ENCODE results near the gene OR51E2. TPM values are rescaled to one million over a fixed set of nuclear protein-coding genes. Genes with fewer than 3 reads are reported as not detected.

OR51E2 gene
- total and polyA plus RNA-seq, 2 experiments from 2014 or later, result 0.30 to 0.57 TPM

DNA sequence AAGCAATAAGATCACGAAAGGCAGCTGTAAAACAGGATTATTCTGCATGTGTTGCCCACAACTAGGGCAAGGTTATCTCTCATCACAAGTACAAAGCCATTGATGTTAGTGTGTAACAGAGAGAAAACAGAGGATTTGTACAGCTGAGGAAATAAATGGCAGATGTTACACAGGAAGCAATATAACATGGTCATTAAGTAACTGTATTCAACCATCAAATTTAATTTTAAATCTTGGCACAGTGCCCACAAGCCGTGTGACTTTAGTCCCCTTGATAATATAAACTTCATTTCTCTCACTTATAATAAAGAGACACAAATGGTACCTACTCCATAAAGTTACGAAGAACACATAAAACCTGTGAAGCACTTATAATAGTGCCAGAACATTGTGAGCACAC is 17.3 kb downstream of the OR51E2 start:
- 40% methylated on average over 3 of the region's 3 CpGs for WGBS (ENCODE audit: low lambda C conversion rate, missing lambda C conversion rate)
- no peaks in the 10 kb centered on the region for H3K9me2 ChIP-seq (replicated peaks; ENCODE audit: insufficient read depth)
- no peak for TF ChIP-seq EZH2 (IDR thresholded peaks at IDR 0.05; ENCODE audit: borderline replicate concordance)
- no peak for TF ChIP-seq EZH2phosphoT487 (IDR thresholded peaks at IDR 0.05; ENCODE audit: low read depth, severe bottlenecking, unreplicated experiment)
- TF ChIP-seq, protein P1, sequence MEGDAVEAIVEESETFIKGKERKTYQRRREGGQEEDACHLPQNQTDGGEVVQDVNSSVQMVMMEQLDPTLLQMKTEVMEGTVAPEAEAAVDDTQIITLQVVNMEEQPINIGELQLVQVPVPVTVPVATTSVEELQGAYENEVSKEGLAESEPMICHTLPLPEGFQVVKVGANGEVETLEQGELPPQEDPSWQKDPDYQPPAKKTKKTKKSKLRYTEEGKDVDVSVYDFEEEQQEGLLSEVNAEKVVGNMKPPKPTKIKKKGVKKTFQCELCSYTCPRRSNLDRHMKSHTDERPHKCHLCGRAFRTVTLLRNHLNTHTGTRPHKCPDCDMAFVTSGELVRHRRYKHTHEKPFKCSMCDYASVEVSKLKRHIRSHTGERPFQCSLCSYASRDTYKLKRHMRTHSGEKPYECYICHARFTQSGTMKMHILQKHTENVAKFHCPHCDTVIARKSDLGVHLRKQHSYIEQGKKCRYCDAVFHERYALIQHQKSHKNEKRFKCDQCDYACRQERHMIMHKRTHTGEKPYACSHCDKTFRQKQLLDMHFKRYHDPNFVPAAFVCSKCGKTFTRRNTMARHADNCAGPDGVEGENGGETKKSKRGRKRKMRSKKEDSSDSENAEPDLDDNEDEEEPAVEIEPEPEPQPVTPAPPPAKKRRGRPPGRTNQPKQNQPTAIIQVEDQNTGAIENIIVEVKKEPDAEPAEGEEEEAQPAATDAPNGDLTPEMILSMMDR (IDR thresholded peaks at IDR 0.05; ENCODE audit: poor library complexity), result no peak
- H3K4me1 ChIP-seq (ENCODE audit: insufficient read depth), result no peaks in the 10 kb centered on the region
- no peak overlapping the region for H3K27ac ChIP-seq
- H3K27me3 ChIP-seq, result no peaks in the 10 kb centered on the region
- H3K79me2 ChIP-seq, result no peaks in the 10 kb centered on the region
- H2AFZ ChIP-seq, result no peak overlapping the region
- DNase-seq (ENCODE audit: low spot score), result no peak
- no peaks in the 10 kb centered on the region for H3K9me3 ChIP-seq (ENCODE audit: low read depth)
- H3K36me3 ChIP-seq (replicated peaks; ENCODE audit: insufficient read depth, low read depth), result no peaks in the 10 kb centered on the region
- H4K20me1 ChIP-seq (ENCODE audit: insufficient read depth, poor library complexity, severe bottlenecking), result no peaks in the 10 kb centered on the region
- H3K4me2 ChIP-seq, result no peak overlapping the region
- no peak overlapping the region for H3K4me3 ChIP-seq

DNA sequence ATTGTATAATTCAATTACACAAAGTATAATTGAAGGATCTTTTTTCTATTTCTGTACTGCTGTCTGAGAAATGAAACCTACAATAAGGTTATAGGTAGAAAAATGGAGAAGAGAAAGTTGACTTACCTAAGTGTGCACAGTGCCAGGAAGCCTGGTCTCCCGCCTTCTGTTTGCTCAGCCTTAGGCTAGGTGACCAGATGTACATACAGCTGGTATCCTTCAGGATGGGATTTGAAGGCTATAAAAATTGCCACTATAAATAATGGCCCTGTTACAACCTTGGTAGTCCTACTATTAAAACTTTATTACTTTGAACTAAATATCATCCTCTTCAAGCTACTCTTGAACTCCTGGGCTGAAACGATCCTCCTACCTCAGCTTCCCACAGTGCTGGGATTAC is 19.7 kb downstream of the OR51E2 start:
- H3K9me2 ChIP-seq (replicated peaks; ENCODE audit: insufficient read depth), result no peaks in the 10 kb centered on the region
- no peak overlapping the region for H3K27ac ChIP-seq
- H3K27me3 ChIP-seq, result no peaks in the 10 kb centered on the region
- H3K9me3 ChIP-seq (ENCODE audit: low read depth), result no peaks in the 10 kb centered on the region
- H4K20me1 ChIP-seq (ENCODE audit: insufficient read depth, poor library complexity, severe bottlenecking), result no peaks in the 10 kb centered on the region
- H3K36me3 ChIP-seq (replicated peaks; ENCODE audit: insufficient read depth, low read depth), result no peaks in the 10 kb centered on the region
- H3K79me2 ChIP-seq, result no peaks in the 10 kb centered on the region
- no peak for DNase-seq (ENCODE audit: low spot score)
- no peak overlapping the region for H3K4me3 ChIP-seq
- no peak for TF ChIP-seq EZH2 (IDR thresholded peaks at IDR 0.05; ENCODE audit: borderline replicate concordance)
- no peak for TF ChIP-seq EZH2phosphoT487 (IDR thresholded peaks at IDR 0.05; ENCODE audit: low read depth, severe bottlenecking, unreplicated experiment)
- TF ChIP-seq, protein P1 (IDR thresholded peaks at IDR 0.05; ENCODE audit: poor library complexity), result no peak
- H3K4me2 ChIP-seq, result no peak overlapping the region
- WGBS (ENCODE audit: low lambda C conversion rate, missing lambda C conversion rate), result 56% methylated on average over 2 of the region's 2 CpGs
- no peaks in the 10 kb centered on the region for H3K4me1 ChIP-seq (ENCODE audit: insufficient read depth)
- no peak overlapping the region for H2AFZ ChIP-seq

DNA sequence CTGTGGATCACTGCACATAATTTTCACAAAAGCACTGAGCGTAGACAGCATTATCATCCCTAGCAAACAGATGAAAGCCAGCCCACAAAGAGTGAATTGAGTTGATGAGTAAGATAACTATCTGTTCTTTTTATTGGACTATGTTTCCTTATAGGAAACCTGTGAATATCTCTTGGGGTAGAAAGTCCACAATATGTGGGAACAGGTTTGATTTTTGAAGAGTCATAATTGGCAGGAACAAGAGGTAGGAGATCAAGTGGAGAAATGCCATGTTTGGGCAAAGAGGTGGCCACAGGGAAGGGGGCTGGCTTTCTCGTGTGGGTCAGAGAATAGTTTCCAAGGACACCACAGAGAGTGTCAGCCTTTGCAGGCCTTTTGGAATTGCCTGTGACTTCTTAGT is 23.9 kb downstream of the OR51E2 start:
- no peaks in the 10 kb centered on the region for H4K20me1 ChIP-seq (ENCODE audit: insufficient read depth, poor library complexity, severe bottlenecking)
- no peaks in the 10 kb centered on the region for H3K79me2 ChIP-seq
- H3K4me1 ChIP-seq (ENCODE audit: insufficient read depth), result peaks cover 2% of the 10 kb centered on the region
- no peak overlapping the region for H2AFZ ChIP-seq
- no peaks in the 10 kb centered on the region for H3K27me3 ChIP-seq
- no peak overlapping the region for H3K4me3 ChIP-seq
- no peaks in the 10 kb centered on the region for H3K36me3 ChIP-seq (replicated peaks; ENCODE audit: insufficient read depth, low read depth)
- WGBS (ENCODE audit: low lambda C conversion rate, missing lambda C conversion rate), result 76% methylated on average over 2 of the region's 2 CpGs
- no peak overlapping the region for H3K27ac ChIP-seq
- H3K9me3 ChIP-seq (ENCODE audit: low read depth), result no peaks in the 10 kb centered on the region
- H3K4me2 ChIP-seq, result no peak overlapping the region
- TF ChIP-seq EZH2phosphoT487 (IDR thresholded peaks at IDR 0.05; ENCODE audit: low read depth, severe bottlenecking, unreplicated experiment), result no peak
- no peak for TF ChIP-seq EZH2 (IDR thresholded peaks at IDR 0.05; ENCODE audit: borderline replicate concordance)
- TF ChIP-seq, protein P1 (IDR thresholded peaks at IDR 0.05; ENCODE audit: poor library complexity), result no peak
- DNase-seq (ENCODE audit: low spot score), result no peak
- H3K9me2 ChIP-seq (replicated peaks; ENCODE audit: insufficient read depth), result no peaks in the 10 kb centered on the region

DNA sequence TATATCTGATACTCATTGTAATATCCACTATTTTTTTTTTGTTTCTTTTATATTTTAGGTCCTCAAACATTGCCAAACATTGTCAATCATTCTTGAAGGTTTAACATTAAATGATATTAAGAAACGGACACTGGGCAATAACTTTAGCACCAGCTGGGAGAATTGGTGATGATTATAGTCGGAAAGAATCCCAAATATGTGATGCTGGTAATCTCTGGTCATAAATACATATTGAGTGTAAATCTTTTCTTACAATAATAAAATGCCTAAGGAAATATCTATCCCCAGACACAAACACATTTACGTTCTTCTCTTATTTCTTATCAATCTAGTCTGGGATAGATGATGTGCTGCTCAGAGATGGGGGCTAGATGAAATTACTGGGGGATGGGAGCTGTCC is 25.2 kb downstream of the OR51E2 start:
- no peak overlapping the region for H3K4me3 ChIP-seq
- no peaks in the 10 kb centered on the region for H3K36me3 ChIP-seq (replicated peaks; ENCODE audit: insufficient read depth, low read depth)
- H3K9me3 ChIP-seq (ENCODE audit: low read depth), result no peaks in the 10 kb centered on the region
- no peak overlapping the region for H2AFZ ChIP-seq
- no peaks in the 10 kb centered on the region for H3K79me2 ChIP-seq
- WGBS (ENCODE audit: low lambda C conversion rate, missing lambda C conversion rate), result 57% methylated on average over 3 of the region's 3 CpGs
- no peaks in the 10 kb centered on the region for H3K9me2 ChIP-seq (replicated peaks; ENCODE audit: insufficient read depth)
- no peaks in the 10 kb centered on the region for H4K20me1 ChIP-seq (ENCODE audit: insufficient read depth, poor library complexity, severe bottlenecking)
- DNase-seq (ENCODE audit: low spot score), result no peak
- H3K27ac ChIP-seq, result no peak overlapping the region
- no peaks in the 10 kb centered on the region for H3K27me3 ChIP-seq
- peaks cover 2% of the 10 kb centered on the region for H3K4me1 ChIP-seq (ENCODE audit: insufficient read depth)
- TF ChIP-seq EZH2phosphoT487 (IDR thresholded peaks at IDR 0.05; ENCODE audit: low read depth, severe bottlenecking, unreplicated experiment), result no peak
- TF ChIP-seq, protein P1 (IDR thresholded peaks at IDR 0.05; ENCODE audit: poor library complexity), result no peak
- TF ChIP-seq EZH2 (IDR thresholded peaks at IDR 0.05; ENCODE audit: borderline replicate concordance), result no peak
- no peak overlapping the region for H3K4me2 ChIP-seq
